ENCODE measurements around the gene EIF3K.
A peak's percentile ranks its signal among the peaks of the same experiment; 100 is the strongest.

Gene EIF3K

GRCh38 chr19:38650172-38650775 lies 31.3 kb downstream of the EIF3K start (continued):
- TF ChIP-seq REST (tag by site-specific recombination; IDR thresholded peaks at IDR 0.05): no peak
- no peak; the same call in 1 of the 2 replicates for TF ChIP-seq PATZ1 (tag by site-specific recombination; IDR thresholded peaks at IDR 0.05)
- TF ChIP-seq ZNF37A (tag by site-specific recombination; IDR thresholded peaks at IDR 0.05): no peak
- no peak for TF ChIP-seq ZNF202 (tag by site-specific recombination; IDR thresholded peaks at IDR 0.05; ENCODE audit: borderline replicate concordance)
- no peak for TF ChIP-seq ZNF24 (tag by site-specific recombination; IDR thresholded peaks at IDR 0.05)

GRCh38 chr19:38650911-38651584 lies 32.1 kb downstream of the EIF3K start:
- ChIA-PET CTCF (interaction anchor here (0.6 to 8.2 kb wide), 4 partner anchors 16 to 247 kb away, joined by 3 to 85 read pairs (median 5); no protein-coding TSS in a partner anchor), POLR2A (interaction anchor here (2.1 to 4.5 kb wide), 2 partner anchors 32 to 72 kb away, joined by 14 to 46 read pairs; no protein-coding TSS in a partner anchor)
- Histone ChIP-seq H3K9me3 (ENCODE audit: control insufficient read depth, insufficient read depth, low read depth, low read length) (peaks cover 2% of the 10 kb centered on the region; the same call in 1 of the 2 replicates), H3K27ac (ENCODE audit: extremely low read depth, low read depth, low read length) (peak overlapping the region; percentile 96), H3K36me3 (ENCODE audit: control insufficient read depth in 2 of 2, insufficient read depth in 1 of 2, low read length in 2 of 2) (peaks cover 3 to 15% of the 10 kb centered on the region in 2 experiments), H3K4me3 (ENCODE audit: low read depth, low read length) (no peak overlapping the region), H3K4me1 (ENCODE audit: control insufficient read depth, insufficient read depth, low read length) (peaks cover 68% of the 10 kb centered on the region)
- TF ChIP-seq ZNF513 (tag by site-specific recombination; IDR thresholded peaks at IDR 0.05): no peak
- no peak for TF ChIP-seq PRDM4 (tag by site-specific recombination; IDR thresholded peaks at IDR 0.05)
- no peak for TF ChIP-seq ZNF433 (tag by site-specific recombination; IDR thresholded peaks at IDR 0.05; ENCODE audit: low read depth)
- no peak for TF ChIP-seq ZNF677 (tag by site-specific recombination; IDR thresholded peaks at IDR 0.05)
- TF ChIP-seq ZNF24 (tag by site-specific recombination; IDR thresholded peaks at IDR 0.05): peak; percentile 18
- TF ChIP-seq ZFHX2 (tag by site-specific recombination; conservative IDR thresholded peaks at IDR 0.05): no peak
- TF ChIP-seq YY2 (tag by site-specific recombination; IDR thresholded peaks at IDR 0.05): no peak
- TF ChIP-seq ZNF121 (tag by site-specific recombination; IDR thresholded peaks at IDR 0.05): no peak
- TF ChIP-seq ZNF555 (tag by site-specific recombination; conservative IDR thresholded peaks at IDR 0.05): no peak
- no peak for TF ChIP-seq ZNF624 (tag by site-specific recombination; IDR thresholded peaks at IDR 0.05)
- TF ChIP-seq ZNF645 (tag by site-specific recombination; IDR thresholded peaks at IDR 0.05): 0 out of 2 replicates have a peak, but pooled peaks have one; percentile 15
- TF ChIP-seq ZNF248 (tag by site-specific recombination; IDR thresholded peaks at IDR 0.05): no peak
- TF ChIP-seq ZNF776 (tag by site-specific recombination; IDR thresholded peaks at IDR 0.05; ENCODE audit: borderline replicate concordance): no peak
- TF ChIP-seq SP7 (tag by site-specific recombination; IDR thresholded peaks at IDR 0.05): peak; percentile 62
- TF ChIP-seq ZFP69B (tag by site-specific recombination; IDR thresholded peaks at IDR 0.05): no peak
- no peak for TF ChIP-seq ZNF416 (tag by site-specific recombination; IDR thresholded peaks at IDR 0.05)
- no peak for TF ChIP-seq ZNF837 (tag by site-specific recombination; IDR thresholded peaks at IDR 0.05)
- no peak for TF ChIP-seq ZNF830 (tag by site-specific recombination; IDR thresholded peaks at IDR 0.05; ENCODE audit: low read depth)
- TF ChIP-seq ZNF366 (tag by site-specific recombination; conservative IDR thresholded peaks at IDR 0.05): peak; percentile 31; the same call in 1 of the 2 replicates

All from HEK293 (cell line).